ENCODE measurements around the gene INTS3.

INTS3 gene

GRCh38 chr1:153727463-153728304 is at the start of gene INTS3:
Gene INTS3 (plus strand): TSS chr1:153728050. CDS start chr1:153728635, 585 bp downstream.
- peak; percentile 100 for DNase-seq

GRCh38 chr1:153678519-153679336 is 49.1 kb upstream of the INTS3 start, which contains the start of gene NPR1:
Gene NPR1 (plus strand): TSS chr1:153678688. CDS start chr1:153679109, 421 bp downstream.
- no peak for DNase-seq

GRCh38 chr1:153679337-153680119 is 48.3 kb upstream of the INTS3 start:
- DNase-seq: no peak

GRCh38 chr1:153680120-153680403 is 47.8 kb upstream of the INTS3 start:
- no peak for DNase-seq

- DNase-seq: no peak
Measured at GRCh38 chr1:153682730-153683129, 45.1 kb upstream of the INTS3 start.

GRCh38 chr1:153683854-153684253 is 44.0 kb upstream of the INTS3 start:
- DNase-seq: no peak

GRCh38 chr1:153684892-153685291 is 43.0 kb upstream of the INTS3 start:
- DNase-seq: no peak

GRCh38 chr1:153685544-153686340 is 42.1 kb upstream of the INTS3 start:
- no peak for DNase-seq

- no peak for DNase-seq
Measured at GRCh38 chr1:153687346-153688125, 40.3 kb upstream of the INTS3 start.

- no peak for DNase-seq
Measured at GRCh38 chr1:153688276-153688675, 39.6 kb upstream of the INTS3 start.

- DNase-seq: no peak
Measured at GRCh38 chr1:153688736-153689328, 39.0 kb upstream of the INTS3 start.

- DNase-seq: no peak
Measured at GRCh38 chr1:153693466-153693865, 34.4 kb upstream of the INTS3 start.

- DNase-seq: no peak
Measured at GRCh38 chr1:153696741-153697140, 31.1 kb upstream of the INTS3 start.

GRCh38 chr1:153697191-153698019 is 30.4 kb upstream of the INTS3 start:
- DNase-seq: no peak

- no peak for DNase-seq
Measured at GRCh38 chr1:153698020-153698922, 29.6 kb upstream of the INTS3 start.

- DNase-seq: no peak
Measured at GRCh38 chr1:153698923-153699714, 28.7 kb upstream of the INTS3 start.

- no peak for DNase-seq
Measured at GRCh38 chr1:153699768-153700167, 28.1 kb upstream of the INTS3 start.

GRCh38 chr1:153705484-153705883 is 22.4 kb upstream of the INTS3 start:
- no peak for DNase-seq
